ENCODE data around the gene FOXD3.

Gene FOXD3

GRCh38 chr1:63322114-63322943 is at the start of gene FOXD3:
TSS of gene FOXD3 (plus strand) at chr1:63322567. CDS start at chr1:63323059, 492 bp downstream.
- peak; percentile 77 for DNase-seq

GRCh38 chr1:63272811-63273210 is 49.6 kb upstream of the FOXD3 start:
- no peak for DNase-seq

DNA sequence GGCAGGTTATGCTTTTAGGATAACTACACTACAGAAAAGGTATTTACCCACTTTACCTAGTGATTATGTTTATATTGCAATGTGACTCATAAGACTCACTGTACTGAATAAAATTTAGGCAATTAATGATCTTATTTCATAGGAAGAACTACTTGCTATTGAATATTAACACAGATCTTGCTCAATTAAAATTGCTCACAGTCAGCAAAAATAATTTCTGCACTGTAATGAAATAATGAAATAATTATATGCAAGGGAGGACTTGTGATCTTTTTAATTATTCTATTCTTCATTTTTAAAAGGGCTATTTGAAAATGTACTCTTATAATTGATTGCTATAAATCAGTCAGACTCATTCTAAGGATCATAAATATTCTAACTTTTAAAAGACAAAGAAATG is 48.0 kb upstream of the FOXD3 start:
- no peak for DNase-seq

- no peak for DNase-seq
Measured at GRCh38 chr1:63274979-63275378, 47.4 kb upstream of the FOXD3 start.

- no peak for DNase-seq
Measured at GRCh38 chr1:63276624-63277023, 45.7 kb upstream of the FOXD3 start.

GRCh38 chr1:63277195-63278192 is 44.9 kb upstream of the FOXD3 start:
- no peak for DNase-seq

DNA sequence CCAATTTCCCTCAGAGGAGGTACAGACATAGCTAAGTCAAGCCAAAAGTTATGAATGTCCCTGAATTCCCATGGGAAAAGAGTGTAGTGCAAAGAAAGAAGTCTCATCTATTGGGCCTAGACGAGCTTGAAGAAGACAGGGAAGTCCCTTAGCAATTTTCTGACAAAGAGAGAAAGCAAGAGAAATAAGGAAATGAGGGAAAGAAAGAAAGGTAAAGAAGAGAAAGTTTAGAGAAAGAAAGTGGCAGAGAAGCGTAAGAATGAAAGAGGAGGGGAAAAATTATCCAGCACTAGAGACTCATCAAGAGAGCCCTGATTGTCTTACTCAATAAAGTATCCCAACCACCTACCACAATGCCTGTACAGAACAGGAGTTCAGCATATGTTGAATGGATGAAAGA is 40.6 kb upstream of the FOXD3 start:
- DNase-seq = no peak

- DNase-seq = no peak
Measured at GRCh38 chr1:63289135-63289534, 33.2 kb upstream of the FOXD3 start.

- DNase-seq = no peak
Measured at GRCh38 chr1:63294803-63295594, 27.4 kb upstream of the FOXD3 start.

GRCh38 chr1:63304410-63304809 is 18.0 kb upstream of the FOXD3 start:
- no peak for DNase-seq

- DNase-seq = no peak
Measured at GRCh38 chr1:63305043-63305442, 17.3 kb upstream of the FOXD3 start.

DNA sequence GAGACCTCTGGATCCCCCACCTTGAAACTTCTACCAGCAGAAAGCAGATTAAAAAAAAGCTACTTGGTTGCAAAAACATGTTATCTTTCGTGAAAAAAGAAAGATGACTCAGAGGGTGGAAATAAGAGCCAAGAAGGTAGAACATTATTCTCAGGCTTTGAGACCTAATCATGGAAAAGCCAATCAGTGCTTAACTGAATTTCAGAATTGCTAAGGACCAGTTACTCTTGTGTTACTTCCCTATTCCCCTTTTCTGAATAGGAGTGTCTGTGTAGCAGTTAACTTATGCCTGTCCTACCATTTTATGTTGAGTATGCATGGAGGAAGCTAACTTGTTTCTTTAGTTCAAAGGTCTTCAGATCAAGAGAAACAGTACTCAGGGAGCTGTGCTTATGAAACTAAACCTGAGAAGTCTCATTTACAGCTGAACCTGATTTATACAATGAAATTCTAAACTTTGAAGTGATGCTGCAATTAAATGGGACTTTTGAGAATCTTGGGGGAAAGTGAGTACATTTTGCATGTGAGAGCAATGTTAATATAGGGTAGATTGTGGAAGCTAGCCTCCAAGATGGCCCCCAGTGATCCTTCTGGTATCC is 15.1 kb upstream of the FOXD3 start:
- no peak for DNase-seq

DNA sequence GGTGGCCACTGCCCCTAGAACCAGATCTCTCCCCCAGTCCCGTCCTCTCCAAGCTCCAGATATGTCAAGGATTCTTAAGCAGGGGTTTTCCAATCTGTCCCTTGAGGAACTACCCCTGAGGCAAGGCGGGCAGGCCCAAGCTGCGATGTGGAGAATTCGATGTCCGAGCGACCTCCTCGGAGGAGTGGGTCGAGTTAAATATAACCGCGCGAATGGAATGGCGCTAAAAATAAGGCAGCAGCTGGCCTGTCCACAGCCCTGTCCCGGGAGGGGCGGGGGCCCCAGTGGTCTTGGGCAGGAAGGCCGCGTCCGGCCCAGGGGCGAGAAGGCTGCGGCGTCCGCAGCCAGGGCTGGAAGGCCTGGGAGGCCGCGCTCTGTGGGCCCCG is 5.8 kb upstream of the FOXD3 start:
- no peak for DNase-seq

DNA sequence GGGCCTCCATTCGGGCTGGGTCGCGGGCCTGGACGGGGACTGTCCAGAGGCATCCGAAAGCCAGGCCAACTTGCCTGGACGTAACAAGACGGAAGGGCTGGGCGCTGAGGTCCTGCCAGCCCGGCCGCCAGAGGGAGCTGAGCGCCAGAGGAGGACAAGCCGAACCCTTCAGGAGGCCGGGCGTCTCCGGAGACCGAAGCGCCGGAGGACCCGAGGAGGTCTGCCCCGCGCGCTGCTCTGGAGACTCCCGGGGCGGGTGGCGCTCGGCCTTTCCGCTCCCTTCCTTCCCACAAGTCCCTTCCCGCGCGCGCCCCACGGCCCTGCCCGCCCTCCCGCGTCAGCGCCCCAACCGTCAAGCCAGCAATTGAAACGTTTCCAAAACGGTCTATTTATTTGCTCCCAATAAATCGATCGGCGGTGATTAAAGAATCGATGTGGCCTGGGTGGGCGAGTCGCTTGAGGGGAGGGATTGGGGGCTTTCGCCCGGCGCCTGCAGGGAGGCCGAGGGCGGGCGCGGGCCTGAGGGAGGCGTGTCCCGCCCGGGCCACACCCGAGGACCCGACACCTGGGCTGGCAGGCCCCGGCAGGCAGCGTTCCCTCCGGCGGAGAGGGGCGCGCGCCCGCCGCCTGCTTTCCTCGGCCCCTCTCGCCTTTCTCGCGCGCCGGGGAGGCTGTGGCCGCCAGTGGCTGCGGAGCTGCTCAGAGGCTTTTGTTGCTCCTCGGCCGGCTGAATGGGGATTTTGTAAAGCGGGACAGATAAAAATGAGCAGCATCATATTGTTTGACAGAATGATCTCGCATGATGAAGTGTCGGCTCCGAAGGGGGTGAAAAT is 5.2 kb upstream of the FOXD3 start:
- DNase-seq = peak; percentile 56

GRCh38 chr1:63317817-63318152 is 4.6 kb upstream of the FOXD3 start:
- DNase-seq = no peak

DNA sequence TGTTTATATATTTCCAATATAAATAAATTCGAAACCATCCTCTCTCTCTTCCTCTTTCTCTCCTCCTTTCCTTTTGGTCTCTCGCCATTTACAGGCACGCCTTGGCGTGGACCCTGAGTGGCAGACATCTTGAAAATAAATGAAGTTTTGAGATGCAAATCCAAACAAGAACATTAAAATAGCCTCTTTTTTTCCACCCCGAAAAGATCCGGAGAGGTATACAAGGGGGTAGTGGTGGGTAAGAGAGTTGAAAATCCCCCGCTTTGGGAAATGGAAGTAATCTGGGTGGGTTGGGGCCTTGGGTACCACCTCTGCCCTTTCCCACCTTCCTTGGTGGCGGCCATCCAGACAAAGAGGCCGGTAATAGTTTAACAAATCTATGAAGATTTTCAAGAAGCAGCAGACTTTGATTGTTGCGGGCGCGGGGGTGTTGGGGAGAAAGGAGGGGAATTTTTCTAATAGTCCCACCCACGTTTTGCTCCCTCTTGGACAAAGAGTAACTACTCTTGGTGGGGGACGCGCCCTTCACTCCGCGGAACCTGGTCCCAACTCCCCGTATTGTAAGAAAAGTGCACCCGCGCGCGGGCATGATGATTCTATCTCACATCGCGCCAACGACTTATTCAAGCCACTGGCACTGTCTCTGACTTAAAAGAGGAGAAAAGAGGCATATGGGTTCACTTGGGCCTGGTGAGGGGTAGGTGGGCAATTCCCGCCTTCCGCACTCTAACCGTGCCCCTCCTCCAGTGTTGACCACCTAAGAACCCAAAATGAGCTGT is 4.0 kb upstream of the FOXD3 start:
- peak; percentile 59 for DNase-seq

GRCh38 chr1:63319046-63320021 is 3.0 kb upstream of the FOXD3 start:
- peak; percentile 54 for DNase-seq

GRCh38 chr1:63320022-63320721 is 2.2 kb upstream of the FOXD3 start:
- peak; percentile 53 for DNase-seq
